NT2/D1 (cell line): ENCODE data around the gene LRRC2.

Source experiments
- YY1 ChIP-seq: IDR thresholded peaks from 2 replicates; pipeline ENCODE4 v1.6.1; 2011; ENCODE audit not compliant: insufficient read length, insufficient read depth
- ZNF274 ChIP-seq: IDR thresholded peaks from 2 replicates; pipeline ENCODE4 v1.6.1; 2011; ENCODE audit warnings: mild to moderate bottlenecking, low read depth, low read length

DNA sequence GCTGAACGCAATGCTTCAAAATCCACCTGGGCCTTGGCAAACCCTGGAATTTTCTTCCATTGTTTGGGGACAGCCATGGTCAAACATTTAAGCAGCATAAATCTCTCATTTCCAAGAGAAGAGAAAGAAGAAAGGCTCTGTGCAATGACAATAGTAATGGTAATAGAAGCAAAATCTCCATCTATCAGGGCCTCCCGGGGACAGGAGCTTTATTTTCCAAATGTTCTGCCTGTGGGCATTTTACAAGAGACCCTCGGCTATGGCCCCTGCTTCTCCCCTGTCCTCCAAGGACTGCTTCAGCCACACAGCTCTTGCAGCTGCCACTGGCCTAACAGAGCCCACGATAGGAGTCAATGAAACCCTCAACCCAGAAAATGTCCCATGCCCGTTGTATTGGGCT is 33.5 kb upstream of the LRRC2 start:
- no peak for TF ChIP-seq ZNF274
- TF ChIP-seq YY1 = no peak
